HG03354 (cell line): Measurements from ENCODE around the gene RAI14.
"Not testable (repeated sequence)": the region's sequence is repeated elsewhere in the genome, so short reads cannot be mapped to it uniquely, and the experiment has no call there.

ENCODE experiments used
- ATAC-seq: cut with Tn5 transposase; IDR thresholded peaks from one replicate; pipeline ENCODE4 v1.9.1; 2021; ENCODE audit warnings: mild to moderate bottlenecking; ENCODE audit not compliant: unreplicated experiment, poor library complexity, severe bottlenecking

Gene RAI14

DNA sequence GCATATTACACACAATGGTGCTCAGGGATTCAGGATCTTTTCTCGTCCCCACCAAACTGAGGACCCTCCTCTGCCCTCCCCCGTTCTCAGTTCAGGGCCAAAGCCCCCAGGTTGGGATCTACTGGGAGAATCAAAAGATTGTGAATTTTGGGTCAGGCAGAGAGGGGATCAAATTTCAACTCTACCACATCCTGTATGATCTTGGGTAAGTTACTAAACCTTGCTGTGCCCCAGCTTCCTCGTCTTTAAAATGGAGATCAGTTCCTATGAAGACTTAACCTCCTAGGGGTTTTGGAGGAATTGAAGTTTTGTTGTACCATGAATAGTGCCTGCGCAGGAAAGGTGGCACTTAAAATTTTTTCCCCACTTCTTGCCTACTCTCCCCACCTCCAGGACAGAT lies 62.4 kb downstream of the RAI14 start:
- no peak for ATAC-seq

DNA sequence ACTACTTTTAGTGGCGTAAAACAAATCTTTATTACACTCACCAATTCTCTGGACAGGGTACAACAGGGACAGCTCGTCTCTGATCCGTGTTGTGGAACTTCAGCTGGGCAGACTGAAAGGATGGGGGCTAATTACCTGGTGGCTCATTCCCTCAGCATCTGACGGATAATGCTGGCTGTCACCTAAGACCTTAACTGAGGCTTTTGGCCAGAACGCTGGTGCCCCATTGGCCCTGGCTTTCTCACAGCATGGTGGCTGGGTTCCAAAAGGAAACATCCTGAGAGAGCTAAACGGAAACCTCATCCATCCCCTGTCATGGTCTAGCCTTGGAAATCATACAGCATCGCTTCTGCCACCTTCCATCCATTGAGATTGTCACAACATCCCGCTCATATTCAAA lies 62.9 kb downstream of the RAI14 start:
- no peak for ATAC-seq

- ATAC-seq: no peak
Measured at GRCh38 chr5:34721327-34721726, 65.2 kb downstream of the RAI14 start.

GRCh38 chr5:34722183-34722582 lies 66.1 kb downstream of the RAI14 start:
- ATAC-seq: no peak

DNA sequence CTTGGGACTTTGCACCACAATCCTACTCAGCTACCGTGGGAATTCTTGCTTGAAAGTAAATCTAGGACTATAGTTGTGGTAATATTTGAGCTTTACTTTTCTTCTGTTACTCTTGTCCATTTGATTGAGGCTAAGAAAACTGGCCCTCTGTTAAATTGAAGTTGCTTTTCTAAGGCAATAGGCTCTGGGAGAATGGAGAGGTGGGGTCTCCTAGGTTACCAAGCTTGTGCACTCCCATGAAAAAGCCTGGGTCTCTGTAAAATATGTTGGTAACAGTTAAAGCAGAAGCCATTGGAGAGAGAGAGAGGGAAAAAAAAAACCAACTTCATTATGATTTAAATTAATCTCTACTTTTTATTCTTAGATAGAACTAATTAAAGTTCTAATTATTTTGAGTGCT lies 68.6 kb downstream of the RAI14 start:
- no peak for ATAC-seq

- not testable (repeated sequence) for ATAC-seq
Measured at GRCh38 chr5:34727166-34727749, 71.1 kb downstream of the RAI14 start.

- no peak for ATAC-seq
Measured at GRCh38 chr5:34728236-34728635, 72.1 kb downstream of the RAI14 start.

DNA sequence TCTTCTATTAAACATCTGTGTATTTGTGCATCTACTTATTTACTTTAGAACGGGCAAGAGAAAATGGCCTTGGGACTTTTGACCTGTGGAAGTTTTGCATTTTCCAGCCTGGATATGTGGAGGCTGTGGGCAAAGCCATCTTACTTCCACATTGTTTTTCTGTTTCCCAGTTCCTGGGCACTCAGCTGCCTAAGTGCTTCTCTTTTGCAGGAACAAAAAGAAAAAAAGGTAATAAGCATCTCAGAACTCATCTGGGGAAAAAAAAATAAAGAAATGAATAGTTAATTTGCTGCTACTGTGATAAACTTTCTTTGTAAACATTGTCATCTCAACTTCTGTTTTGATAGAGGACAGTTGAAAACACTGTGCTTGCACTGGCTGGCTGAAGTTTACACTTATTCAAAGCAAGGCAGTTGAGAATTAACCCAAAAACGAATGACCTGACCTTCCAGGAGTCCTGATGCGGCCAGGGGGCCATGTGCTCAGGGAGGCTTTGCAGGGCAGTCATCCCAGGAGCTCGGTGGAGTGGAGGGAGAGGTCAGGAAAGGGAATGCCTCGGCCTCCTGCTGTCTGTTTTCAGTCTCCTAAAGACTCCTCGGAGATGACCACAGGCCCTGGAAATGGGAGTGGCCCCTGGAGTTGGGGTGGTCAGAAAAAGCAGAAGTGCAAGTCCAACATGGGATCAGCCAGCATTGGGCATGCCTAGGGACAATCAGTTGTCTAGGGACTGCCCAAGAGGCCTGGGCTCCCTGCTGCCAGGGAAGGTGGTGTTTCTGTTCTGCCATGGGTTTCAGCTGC lies 75.5 kb downstream of the RAI14 start:
- no peak for ATAC-seq

- no peak for ATAC-seq
Measured at GRCh38 chr5:34734326-34734725, 78.2 kb downstream of the RAI14 start.

GRCh38 chr5:34735491-34736426 lies 79.6 kb downstream of the RAI14 start:
- ATAC-seq: no peak

DNA sequence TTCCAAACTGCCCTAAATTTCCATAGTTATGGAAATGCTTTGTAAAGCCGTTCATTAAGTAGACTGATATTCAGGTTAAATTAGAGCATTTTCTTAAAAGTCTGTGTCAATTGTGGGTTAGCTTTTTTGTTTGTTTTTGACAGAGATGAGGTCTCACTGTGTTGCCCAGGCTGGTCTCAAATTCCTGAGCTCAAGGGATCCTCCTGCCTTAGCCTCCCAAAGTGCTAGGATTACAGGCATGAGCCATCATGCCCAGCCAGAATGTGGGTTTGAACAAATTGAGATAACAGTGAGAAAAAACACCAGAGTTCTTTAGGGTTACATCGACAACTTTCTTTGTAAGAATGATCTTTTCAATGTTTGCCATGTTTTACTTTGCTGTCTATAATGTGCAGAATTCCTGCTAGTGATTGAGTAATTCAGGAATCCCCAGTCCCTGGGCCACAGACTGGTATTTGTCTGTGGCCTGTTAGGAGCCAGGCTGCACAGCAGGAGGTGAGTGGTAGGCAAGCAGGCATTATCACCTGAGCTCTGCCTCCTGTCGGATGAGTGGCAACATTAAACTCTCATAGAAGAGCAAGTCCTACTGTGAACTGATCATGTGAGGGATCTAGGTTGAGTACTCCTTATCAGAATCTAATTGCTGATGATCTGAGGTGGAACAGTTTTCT lies 80.5 kb downstream of the RAI14 start:
- ATAC-seq: no peak

- ATAC-seq: no peak
Measured at GRCh38 chr5:34737731-34738130, 81.6 kb downstream of the RAI14 start.

- ATAC-seq: no peak
Measured at GRCh38 chr5:34738381-34738780, 82.3 kb downstream of the RAI14 start.

- no peak for ATAC-seq
Measured at GRCh38 chr5:34740389-34740806, 84.3 kb downstream of the RAI14 start.

- no peak for ATAC-seq
Measured at GRCh38 chr5:34742061-34742460, 85.9 kb downstream of the RAI14 start.

GRCh38 chr5:34743878-34744277 lies 87.8 kb downstream of the RAI14 start:
- ATAC-seq: no peak

DNA sequence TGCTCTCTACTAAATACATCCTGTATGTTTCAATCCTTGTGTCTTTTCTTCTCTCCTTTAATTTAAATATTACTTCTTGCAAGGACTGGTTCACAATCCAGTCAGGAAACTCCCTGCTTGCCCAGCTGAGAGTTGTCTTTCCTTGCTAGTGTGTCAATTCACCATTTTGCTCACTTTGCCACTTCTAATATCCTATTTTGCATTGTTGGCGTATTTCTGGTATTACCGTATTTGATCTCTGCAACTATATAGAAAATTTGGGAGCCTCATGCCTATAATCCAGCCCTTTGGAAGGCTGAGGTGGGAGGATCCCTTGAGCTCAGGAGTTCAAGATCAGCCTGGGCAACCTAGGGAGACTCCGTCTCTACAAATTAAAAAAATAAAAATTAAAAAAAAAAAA lies 92.3 kb downstream of the RAI14 start:
- ATAC-seq: no peak

DNA sequence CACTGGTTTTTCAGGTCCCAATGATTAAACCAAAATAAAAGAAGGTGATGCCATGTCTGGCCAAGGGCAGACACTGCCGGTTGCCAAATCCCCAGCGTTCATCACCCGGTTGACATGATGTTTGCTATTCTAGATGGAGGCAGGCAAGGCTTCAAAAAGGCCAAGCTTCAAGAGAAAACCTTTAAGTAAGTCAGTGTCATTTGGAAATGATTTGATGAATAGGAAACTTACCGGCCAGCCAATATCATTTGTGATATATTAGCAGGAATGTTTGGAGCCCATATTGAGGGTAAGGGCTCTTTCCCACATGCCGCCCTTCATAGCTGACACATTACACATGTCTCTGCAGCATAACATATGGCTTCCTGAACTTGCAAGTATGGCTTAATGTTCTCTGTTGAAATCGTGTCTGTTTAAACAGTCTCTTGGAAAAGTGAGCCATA lies 93.3 kb downstream of the RAI14 start:
- ATAC-seq: no peak

DNA sequence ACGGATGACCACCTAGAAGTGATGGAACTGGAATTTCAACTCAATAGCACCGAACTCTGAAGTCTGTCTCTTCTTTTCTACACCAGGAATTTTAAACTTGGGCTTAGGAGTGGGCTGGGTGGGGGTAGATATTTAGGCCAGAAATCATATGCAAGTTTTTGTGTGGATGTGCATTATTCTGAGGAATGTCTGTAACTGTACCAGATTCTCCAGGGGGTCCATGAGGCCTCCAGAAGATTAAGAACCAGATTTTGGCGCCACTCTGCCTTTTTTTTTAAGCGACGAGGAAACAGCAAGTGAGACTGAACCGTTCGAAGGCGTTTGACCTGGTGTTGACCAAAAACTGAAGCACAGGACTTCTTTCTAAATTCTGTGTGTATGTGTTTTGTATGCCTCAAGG lies 94.1 kb downstream of the RAI14 start:
- ATAC-seq: no peak
